ENCODE results near the gene NXPH3.

DNA sequence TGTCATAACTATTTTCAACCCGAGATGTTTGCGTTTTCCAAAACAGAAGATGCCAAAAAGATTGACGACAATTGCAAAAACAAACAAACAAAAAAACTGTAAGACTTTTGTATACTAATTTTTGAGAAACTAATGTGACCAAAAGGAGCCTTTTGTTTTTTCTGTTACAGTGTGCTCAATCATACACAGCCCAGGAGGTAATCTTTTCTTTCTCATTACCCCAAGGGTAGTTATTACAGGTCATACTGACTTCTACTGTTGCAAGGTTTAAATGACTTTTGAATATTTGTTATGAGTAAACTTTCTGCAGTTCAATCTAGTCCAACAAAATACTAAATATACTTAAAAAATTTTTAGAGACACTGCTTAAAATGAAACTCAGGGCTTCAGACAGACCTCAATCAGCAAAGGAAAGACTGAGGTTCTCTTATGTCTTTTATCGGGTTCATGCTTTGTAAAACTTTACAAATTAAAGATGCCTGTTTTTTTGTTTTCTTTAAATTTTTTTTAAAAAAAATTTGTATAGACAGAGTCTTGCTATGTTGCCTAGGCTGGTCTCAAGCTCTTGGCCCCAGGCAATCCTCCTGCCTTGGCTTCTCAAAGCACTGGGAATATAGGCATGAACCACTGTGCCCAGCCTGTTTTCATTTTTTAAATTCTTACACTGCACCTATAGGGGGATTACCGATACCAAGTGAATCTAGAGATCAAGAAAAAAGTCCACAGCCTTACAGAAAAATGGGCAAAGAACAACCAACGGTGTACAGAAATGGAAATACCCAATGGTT, 54.6 kb downstream of the NXPH3 start:
- TF ChIP-seq, protein P1, sequence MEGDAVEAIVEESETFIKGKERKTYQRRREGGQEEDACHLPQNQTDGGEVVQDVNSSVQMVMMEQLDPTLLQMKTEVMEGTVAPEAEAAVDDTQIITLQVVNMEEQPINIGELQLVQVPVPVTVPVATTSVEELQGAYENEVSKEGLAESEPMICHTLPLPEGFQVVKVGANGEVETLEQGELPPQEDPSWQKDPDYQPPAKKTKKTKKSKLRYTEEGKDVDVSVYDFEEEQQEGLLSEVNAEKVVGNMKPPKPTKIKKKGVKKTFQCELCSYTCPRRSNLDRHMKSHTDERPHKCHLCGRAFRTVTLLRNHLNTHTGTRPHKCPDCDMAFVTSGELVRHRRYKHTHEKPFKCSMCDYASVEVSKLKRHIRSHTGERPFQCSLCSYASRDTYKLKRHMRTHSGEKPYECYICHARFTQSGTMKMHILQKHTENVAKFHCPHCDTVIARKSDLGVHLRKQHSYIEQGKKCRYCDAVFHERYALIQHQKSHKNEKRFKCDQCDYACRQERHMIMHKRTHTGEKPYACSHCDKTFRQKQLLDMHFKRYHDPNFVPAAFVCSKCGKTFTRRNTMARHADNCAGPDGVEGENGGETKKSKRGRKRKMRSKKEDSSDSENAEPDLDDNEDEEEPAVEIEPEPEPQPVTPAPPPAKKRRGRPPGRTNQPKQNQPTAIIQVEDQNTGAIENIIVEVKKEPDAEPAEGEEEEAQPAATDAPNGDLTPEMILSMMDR (IDR thresholded peaks at IDR 0.05), result no peak
- TF ChIP-seq EZH2 (IDR thresholded peaks at IDR 0.05; ENCODE audit: borderline replicate concordance, insufficient read depth, low read depth, low read length, poor library complexity, severe bottlenecking), result no peak

Measured in B cell (primary cell).